WTC11 (cell line): Measurements from ENCODE around the gene ITGA11. TPM values are rescaled to one million over a fixed set of nuclear protein-coding genes. Genes with fewer than 3 reads are reported as not detected.

Experiments used
- ATAC-seq: fragments of 200-7000 bp; cut with Tn5 transposase; 2 replicates; pipeline ENCODE4 v1.10.0; 2021; ENCODE audit warnings: mild to moderate bottlenecking, moderate library complexity
- CTCF ChIA-PET: fragments of 300-600 bp; sonication (Branson Sonifier 250); formaldehyde crosslinking; loops from one replicate; lab custom pipeline; 2021; ENCODE audit warnings: antibody characterized with exemption; lab: Charles Lee
- POLR2A ChIA-PET: fragments of 350-600 bp; sonication (Branson Sonifier 250); formaldehyde crosslinking; loops from one replicate; lab custom pipeline; 2021; ENCODE audit warnings: antibody characterized with exemption; lab: Charles Lee
- DNase-seq: peaks from one replicate; pipeline ENCODE4 v3.0.0; 2021; ENCODE audit warnings: low spot score
- H3K27ac Mint-ChIP-seq: 2 replicates; pipeline ENCODE4 v1.8.0; 2021; ENCODE audit warnings: mixed read lengths
- H3K27me3 Mint-ChIP-seq: 2 replicates; pipeline ENCODE4 v1.8.0; 2021; ENCODE audit warnings: low read depth, mild to moderate bottlenecking, moderate library complexity, mixed read lengths
- H3K36me3 Mint-ChIP-seq: 2 replicates; pipeline ENCODE4 v1.8.0; 2021; ENCODE audit warnings: mixed read lengths
- H3K4me1 Mint-ChIP-seq: 2 replicates; pipeline ENCODE4 v1.8.0; 2022; ENCODE audit warnings: mixed read lengths
- H3K4me3 Mint-ChIP-seq: 2 replicates; pipeline ENCODE4 v1.8.0; 2021; ENCODE audit warnings: mild to moderate bottlenecking, moderate library complexity, mixed read lengths
- H3K9me3 Mint-ChIP-seq: 2 replicates; pipeline ENCODE4 v1.8.0; 2021; ENCODE audit warnings: mixed read lengths
- CDX4 ChIP-seq: fragments of 250-450 bp; sonication (Bioruptor Pico); IDR thresholded peaks from 2 replicates; pipeline ENCODE4 v1.9.0; 2021; ENCODE audit warnings: moderate library complexity, mild to moderate bottlenecking, inconsistent platforms, borderline replicate concordance
- CREB1 ChIP-seq: sonication (generic); formaldehyde crosslinking; IDR thresholded peaks from 2 replicates; pipeline ENCODE4 v1.8.0; 2023; ENCODE audit warnings: mild to moderate bottlenecking, missing genetic modification reagents
- ETV6 ChIP-seq: sonication (generic); formaldehyde crosslinking; IDR thresholded peaks from 2 replicates; pipeline ENCODE4 v1.8.1; 2022; ENCODE audit warnings: mild to moderate bottlenecking, missing genetic modification reagents
- FOXK1 ChIP-seq: sonication (generic); formaldehyde crosslinking; IDR thresholded peaks from 2 replicates; pipeline ENCODE4 v1.8.0; 2022; ENCODE audit warnings: mild to moderate bottlenecking, moderate library complexity, missing genetic modification reagents
- HMGXB4 ChIP-seq: sonication (generic); formaldehyde crosslinking; IDR thresholded peaks from 2 replicates; pipeline ENCODE4 v1.8.1; 2023; ENCODE audit warnings: mild to moderate bottlenecking, moderate library complexity, missing genetic modification reagents
- IRF2 ChIP-seq: sonication (generic); formaldehyde crosslinking; IDR thresholded peaks from 2 replicates; pipeline ENCODE4 v1.8.0; 2022; ENCODE audit warnings: low read depth, missing genetic modification reagents, borderline replicate concordance
- JAZF1 ChIP-seq: fragments of 250-450 bp; sonication (Bioruptor Pico); IDR thresholded peaks from 2 replicates; pipeline ENCODE4 v1.9.0; 2021; ENCODE audit warnings: moderate library complexity, mild to moderate bottlenecking, inconsistent platforms
- MXD4 ChIP-seq: fragments of 250-450 bp; sonication (Bioruptor Pico); IDR thresholded peaks from 2 replicates; pipeline ENCODE4 v1.8.0; 2021; ENCODE audit warnings: mild to moderate bottlenecking, moderate library complexity, borderline replicate concordance
- MYBL2 ChIP-seq: sonication (generic); formaldehyde crosslinking; IDR thresholded peaks from 2 replicates; pipeline ENCODE4 v1.8.1; 2023; ENCODE audit warnings: mild to moderate bottlenecking, moderate library complexity, missing genetic modification reagents
- SMAD4 ChIP-seq: sonication (generic); formaldehyde crosslinking; IDR thresholded peaks from 2 replicates; pipeline ENCODE4 v1.8.0; 2022; ENCODE audit warnings: mild to moderate bottlenecking, missing genetic modification reagents
- TCF7 ChIP-seq: sonication (generic); formaldehyde crosslinking; IDR thresholded peaks from 2 replicates; pipeline ENCODE4 v1.8.0; 2022; ENCODE audit warnings: mild to moderate bottlenecking, low read depth, missing genetic modification reagents, moderate library complexity
- USF1 ChIP-seq: sonication (generic); formaldehyde crosslinking; IDR thresholded peaks from 2 replicates; pipeline ENCODE4 v1.8.0; 2022; ENCODE audit warnings: mild to moderate bottlenecking, missing genetic modification reagents
- ZNF317 ChIP-seq: sonication (generic); formaldehyde crosslinking; IDR thresholded peaks from 2 replicates; pipeline ENCODE4 v1.8.1; 2023; ENCODE audit warnings: low read depth, mild to moderate bottlenecking, moderate library complexity, missing genetic modification reagents, borderline replicate concordance
- ZNF671 ChIP-seq: fragments of 250-450 bp; sonication (Bioruptor Pico); IDR thresholded peaks from 2 replicates; pipeline ENCODE4 v1.8.0; 2021; ENCODE audit warnings: mild to moderate bottlenecking
- total RNA-seq: library from RNA; stranded (reverse); gene quantifications from 3 replicates; pipeline ENCODE4 v1.2.3, GENCODE V29; 2021
- TF ChIP-seq, protein P1 (sequence below): sonication (generic); formaldehyde crosslinking; IDR thresholded peaks from 2 replicates; pipeline ENCODE4 v1.8.1; 2023; ENCODE audit warnings: mild to moderate bottlenecking, missing genetic modification reagents, borderline replicate concordance
- TF ChIP-seq, protein P2 (sequence below): fragments of 250-450 bp; sonication (Bioruptor Pico); conservative IDR thresholded peaks from 2 replicates; pipeline ENCODE4 v1.9.0; 2021; ENCODE audit warnings: mild to moderate bottlenecking
- TF ChIP-seq, protein P3 (sequence below): sonication (generic); formaldehyde crosslinking; IDR thresholded peaks from 2 replicates; pipeline ENCODE4 v1.8.1; 2023; ENCODE audit warnings: mild to moderate bottlenecking, missing genetic modification reagents, moderate library complexity
- TF ChIP-seq, protein P4 (sequence below): fragments of 250-450 bp; sonication (Bioruptor Pico); IDR thresholded peaks from 2 replicates; pipeline ENCODE4 v1.8.0; 2021; ENCODE audit warnings: mild to moderate bottlenecking
- TF ChIP-seq, protein P5 (sequence below): fragments of 200-600 bp; IDR thresholded peaks from 2 replicates; pipeline ENCODE4 v1.8.0; 2022; ENCODE audit warnings: antibody characterized with exemption
- TF ChIP-seq, protein P6 (sequence below): sonication (generic); formaldehyde crosslinking; IDR thresholded peaks from 2 replicates; pipeline ENCODE4 v1.8.1; 2023; ENCODE audit warnings: mild to moderate bottlenecking, missing genetic modification reagents

Gene ITGA11
- total RNA-seq, 1 experiment from 2014 or later: 0.15 TPM

DNA sequence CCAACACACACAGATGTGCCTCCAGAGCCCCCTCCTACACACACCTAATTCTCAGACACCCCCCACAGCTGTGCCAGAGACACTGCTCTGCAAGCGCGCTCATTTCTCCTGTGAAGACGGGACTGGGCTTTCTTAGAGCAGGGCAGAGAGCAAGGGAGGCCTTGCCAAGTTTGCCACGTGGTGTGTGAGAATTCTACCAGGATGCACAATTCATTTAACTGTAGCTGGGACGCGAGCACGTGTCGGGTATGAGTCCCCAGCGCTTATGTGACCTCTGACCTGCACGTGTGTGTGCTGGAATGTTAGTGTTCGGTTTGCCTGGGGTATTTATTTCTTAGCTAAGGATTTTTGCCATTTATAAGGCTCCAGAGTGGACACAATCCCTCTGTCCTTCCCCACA lies 117.4 kb downstream of the ITGA11 start:
- ATAC-seq (no peak), DNase-seq (no peak)
- ChIA-PET CTCF (interaction anchor here (1.0 to 2.9 kb wide), 8 partner anchors 9 to 336 kb away, joined by 3 to 107 read pairs (median 10); no protein-coding TSS in a partner anchor), POLR2A (no interaction called here)
- H3K27ac Mint-ChIP-seq: no peak overlapping the region
- no peaks in the 10 kb centered on the region for H3K27me3 Mint-ChIP-seq
- no peak for TF ChIP-seq FOXK1 (CRISPR knock-in tag)
- no peak for TF ChIP-seq CREB1 (CRISPR knock-in tag)
- no peak for TF ChIP-seq SMAD4
- TF ChIP-seq USF1 (CRISPR knock-in tag): no peak
- TF ChIP-seq CDX4: no peak
- TF ChIP-seq, protein P1, sequence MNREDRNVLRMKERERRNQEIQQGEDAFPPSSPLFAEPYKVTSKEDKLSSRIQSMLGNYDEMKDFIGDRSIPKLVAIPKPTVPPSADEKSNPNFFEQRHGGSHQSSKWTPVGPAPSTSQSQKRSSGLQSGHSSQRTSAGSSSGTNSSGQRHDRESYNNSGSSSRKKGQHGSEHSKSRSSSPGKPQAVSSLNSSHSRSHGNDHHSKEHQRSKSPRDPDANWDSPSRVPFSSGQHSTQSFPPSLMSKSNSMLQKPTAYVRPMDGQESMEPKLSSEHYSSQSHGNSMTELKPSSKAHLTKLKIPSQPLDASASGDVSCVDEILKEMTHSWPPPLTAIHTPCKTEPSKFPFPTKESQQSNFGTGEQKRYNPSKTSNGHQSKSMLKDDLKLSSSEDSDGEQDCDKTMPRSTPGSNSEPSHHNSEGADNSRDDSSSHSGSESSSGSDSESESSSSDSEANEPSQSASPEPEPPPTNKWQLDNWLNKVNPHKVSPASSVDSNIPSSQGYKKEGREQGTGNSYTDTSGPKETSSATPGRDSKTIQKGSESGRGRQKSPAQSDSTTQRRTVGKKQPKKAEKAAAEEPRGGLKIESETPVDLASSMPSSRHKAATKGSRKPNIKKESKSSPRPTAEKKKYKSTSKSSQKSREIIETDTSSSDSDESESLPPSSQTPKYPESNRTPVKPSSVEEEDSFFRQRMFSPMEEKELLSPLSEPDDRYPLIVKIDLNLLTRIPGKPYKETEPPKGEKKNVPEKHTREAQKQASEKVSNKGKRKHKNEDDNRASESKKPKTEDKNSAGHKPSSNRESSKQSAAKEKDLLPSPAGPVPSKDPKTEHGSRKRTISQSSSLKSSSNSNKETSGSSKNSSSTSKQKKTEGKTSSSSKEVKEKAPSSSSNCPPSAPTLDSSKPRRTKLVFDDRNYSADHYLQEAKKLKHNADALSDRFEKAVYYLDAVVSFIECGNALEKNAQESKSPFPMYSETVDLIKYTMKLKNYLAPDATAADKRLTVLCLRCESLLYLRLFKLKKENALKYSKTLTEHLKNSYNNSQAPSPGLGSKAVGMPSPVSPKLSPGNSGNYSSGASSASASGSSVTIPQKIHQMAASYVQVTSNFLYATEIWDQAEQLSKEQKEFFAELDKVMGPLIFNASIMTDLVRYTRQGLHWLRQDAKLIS: no peak
- TF ChIP-seq HMGXB4 (CRISPR knock-in tag): no peak
- TF ChIP-seq TCF7 (CRISPR knock-in tag): no peak
- no peak for TF ChIP-seq IRF2 (CRISPR knock-in tag)
- TF ChIP-seq JAZF1 (CRISPR knock-in tag): no peak
- TF ChIP-seq, protein P2, sequence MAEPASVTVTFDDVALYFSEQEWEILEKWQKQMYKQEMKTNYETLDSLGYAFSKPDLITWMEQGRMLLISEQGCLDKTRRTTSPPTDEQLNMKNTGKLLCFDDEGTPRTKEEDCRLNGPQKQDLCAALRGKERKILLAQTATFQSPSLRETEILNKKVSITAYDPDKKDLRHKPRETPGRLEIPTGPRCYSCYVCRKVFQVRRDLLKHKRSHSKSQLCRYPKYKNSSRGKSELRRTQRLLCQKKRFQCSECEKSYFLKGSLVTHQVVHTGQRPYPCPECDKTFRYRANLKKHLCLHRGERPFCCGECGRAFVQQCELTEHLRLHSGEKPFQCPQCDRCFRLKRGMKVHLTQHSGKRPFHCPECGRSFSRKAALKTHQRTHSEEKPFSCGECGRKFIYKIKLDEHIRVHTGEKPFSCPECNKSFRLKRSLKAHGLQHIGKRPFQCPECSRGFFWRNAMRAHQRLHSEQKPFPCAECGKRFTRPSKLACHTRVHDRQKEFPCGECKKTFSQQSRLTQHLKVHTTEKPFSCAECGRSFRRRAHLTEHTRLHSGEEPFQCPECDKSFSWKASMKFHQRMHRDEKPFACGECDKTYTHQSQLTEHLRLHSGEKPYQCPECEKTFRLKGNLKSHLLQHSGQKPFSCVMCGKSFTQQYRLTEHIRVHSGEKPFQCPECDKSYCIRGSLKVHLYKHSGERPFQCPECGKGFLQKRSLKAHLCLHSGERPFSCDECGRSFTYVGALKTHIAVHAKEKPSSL: no peak
- TF ChIP-seq, protein P3, sequence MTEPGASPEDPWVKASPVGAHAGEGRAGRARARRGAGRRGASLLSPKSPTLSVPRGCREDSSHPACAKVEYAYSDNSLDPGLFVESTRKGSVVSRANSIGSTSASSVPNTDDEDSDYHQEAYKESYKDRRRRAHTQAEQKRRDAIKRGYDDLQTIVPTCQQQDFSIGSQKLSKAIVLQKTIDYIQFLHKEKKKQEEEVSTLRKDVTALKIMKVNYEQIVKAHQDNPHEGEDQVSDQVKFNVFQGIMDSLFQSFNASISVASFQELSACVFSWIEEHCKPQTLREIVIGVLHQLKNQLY (CRISPR knock-in tag): no peak
- TF ChIP-seq, protein P4, sequence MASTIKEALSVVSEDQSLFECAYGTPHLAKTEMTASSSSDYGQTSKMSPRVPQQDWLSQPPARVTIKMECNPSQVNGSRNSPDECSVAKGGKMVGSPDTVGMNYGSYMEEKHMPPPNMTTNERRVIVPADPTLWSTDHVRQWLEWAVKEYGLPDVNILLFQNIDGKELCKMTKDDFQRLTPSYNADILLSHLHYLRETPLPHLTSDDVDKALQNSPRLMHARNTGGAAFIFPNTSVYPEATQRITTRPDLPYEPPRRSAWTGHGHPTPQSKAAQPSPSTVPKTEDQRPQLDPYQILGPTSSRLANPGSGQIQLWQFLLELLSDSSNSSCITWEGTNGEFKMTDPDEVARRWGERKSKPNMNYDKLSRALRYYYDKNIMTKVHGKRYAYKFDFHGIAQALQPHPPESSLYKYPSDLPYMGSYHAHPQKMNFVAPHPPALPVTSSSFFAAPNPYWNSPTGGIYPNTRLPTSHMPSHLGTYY: no peak
- no peak for TF ChIP-seq ZNF671 (CRISPR knock-in tag)
- TF ChIP-seq, protein P5, sequence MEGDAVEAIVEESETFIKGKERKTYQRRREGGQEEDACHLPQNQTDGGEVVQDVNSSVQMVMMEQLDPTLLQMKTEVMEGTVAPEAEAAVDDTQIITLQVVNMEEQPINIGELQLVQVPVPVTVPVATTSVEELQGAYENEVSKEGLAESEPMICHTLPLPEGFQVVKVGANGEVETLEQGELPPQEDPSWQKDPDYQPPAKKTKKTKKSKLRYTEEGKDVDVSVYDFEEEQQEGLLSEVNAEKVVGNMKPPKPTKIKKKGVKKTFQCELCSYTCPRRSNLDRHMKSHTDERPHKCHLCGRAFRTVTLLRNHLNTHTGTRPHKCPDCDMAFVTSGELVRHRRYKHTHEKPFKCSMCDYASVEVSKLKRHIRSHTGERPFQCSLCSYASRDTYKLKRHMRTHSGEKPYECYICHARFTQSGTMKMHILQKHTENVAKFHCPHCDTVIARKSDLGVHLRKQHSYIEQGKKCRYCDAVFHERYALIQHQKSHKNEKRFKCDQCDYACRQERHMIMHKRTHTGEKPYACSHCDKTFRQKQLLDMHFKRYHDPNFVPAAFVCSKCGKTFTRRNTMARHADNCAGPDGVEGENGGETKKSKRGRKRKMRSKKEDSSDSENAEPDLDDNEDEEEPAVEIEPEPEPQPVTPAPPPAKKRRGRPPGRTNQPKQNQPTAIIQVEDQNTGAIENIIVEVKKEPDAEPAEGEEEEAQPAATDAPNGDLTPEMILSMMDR: no peak
- TF ChIP-seq MXD4 (CRISPR knock-in tag): no peak
- TF ChIP-seq MYBL2 (CRISPR knock-in tag): no peak
- TF ChIP-seq ETV6: no peak
- TF ChIP-seq, protein P6, sequence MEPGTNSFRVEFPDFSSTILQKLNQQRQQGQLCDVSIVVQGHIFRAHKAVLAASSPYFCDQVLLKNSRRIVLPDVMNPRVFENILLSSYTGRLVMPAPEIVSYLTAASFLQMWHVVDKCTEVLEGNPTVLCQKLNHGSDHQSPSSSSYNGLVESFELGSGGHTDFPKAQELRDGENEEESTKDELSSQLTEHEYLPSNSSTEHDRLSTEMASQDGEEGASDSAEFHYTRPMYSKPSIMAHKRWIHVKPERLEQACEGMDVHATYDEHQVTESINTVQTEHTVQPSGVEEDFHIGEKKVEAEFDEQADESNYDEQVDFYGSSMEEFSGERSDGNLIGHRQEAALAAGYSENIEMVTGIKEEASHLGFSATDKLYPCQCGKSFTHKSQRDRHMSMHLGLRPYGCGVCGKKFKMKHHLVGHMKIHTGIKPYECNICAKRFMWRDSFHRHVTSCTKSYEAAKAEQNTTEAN (CRISPR knock-in tag): no peak
- no peak for TF ChIP-seq ZNF317
- peaks cover 28% of the 10 kb centered on the region for H3K4me1 Mint-ChIP-seq
- H3K36me3 Mint-ChIP-seq: no peaks in the 10 kb centered on the region
- no peaks in the 10 kb centered on the region for H3K9me3 Mint-ChIP-seq
- H3K4me3 Mint-ChIP-seq: no peak overlapping the region
